ENCODE results near the gene KDM3B.

The KDM3B gene

GRCh38 chr5:138369706-138370105 is 17.2 kb downstream of the KDM3B start:
- TF ChIP-seq, protein P1, sequence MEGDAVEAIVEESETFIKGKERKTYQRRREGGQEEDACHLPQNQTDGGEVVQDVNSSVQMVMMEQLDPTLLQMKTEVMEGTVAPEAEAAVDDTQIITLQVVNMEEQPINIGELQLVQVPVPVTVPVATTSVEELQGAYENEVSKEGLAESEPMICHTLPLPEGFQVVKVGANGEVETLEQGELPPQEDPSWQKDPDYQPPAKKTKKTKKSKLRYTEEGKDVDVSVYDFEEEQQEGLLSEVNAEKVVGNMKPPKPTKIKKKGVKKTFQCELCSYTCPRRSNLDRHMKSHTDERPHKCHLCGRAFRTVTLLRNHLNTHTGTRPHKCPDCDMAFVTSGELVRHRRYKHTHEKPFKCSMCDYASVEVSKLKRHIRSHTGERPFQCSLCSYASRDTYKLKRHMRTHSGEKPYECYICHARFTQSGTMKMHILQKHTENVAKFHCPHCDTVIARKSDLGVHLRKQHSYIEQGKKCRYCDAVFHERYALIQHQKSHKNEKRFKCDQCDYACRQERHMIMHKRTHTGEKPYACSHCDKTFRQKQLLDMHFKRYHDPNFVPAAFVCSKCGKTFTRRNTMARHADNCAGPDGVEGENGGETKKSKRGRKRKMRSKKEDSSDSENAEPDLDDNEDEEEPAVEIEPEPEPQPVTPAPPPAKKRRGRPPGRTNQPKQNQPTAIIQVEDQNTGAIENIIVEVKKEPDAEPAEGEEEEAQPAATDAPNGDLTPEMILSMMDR (IDR thresholded peaks at IDR 0.05; ENCODE audit: low read depth, low read length, missing control alignments), result no peak
- H3K4me3 ChIP-seq (ENCODE audit: low read depth, low read length), result no peak overlapping the region
- no peak for DNase-seq (ENCODE audit: low read depth)

GRCh38 chr5:138370537-138370936 is 18.1 kb downstream of the KDM3B start:
- no peak for DNase-seq (ENCODE audit: low read depth)
- no peak overlapping the region for H3K4me3 ChIP-seq (ENCODE audit: low read depth, low read length)
- TF ChIP-seq, protein P1 (IDR thresholded peaks at IDR 0.05; ENCODE audit: low read depth, low read length, missing control alignments), result no peak

DNA sequence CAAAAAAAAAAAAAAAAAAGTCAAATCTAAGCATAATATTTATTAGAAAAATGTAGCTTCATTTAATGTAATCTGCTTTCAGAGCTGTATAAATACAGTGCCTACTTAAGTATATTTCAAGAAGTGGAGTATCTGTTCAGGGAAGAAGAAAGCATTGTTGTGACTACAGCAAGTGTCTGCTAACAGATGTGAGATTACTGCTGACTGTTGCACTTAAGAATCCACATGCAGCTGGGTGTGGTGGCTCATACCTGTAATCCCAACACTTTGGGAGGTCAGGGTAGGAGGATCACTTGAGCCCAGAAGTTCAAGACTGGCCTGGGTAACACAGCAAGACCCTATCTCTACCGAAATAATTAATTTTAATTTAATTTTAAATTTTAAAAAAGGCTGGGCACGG is 19.0 kb downstream of the KDM3B start:
- DNase-seq (ENCODE audit: low read depth), result no peak

DNA sequence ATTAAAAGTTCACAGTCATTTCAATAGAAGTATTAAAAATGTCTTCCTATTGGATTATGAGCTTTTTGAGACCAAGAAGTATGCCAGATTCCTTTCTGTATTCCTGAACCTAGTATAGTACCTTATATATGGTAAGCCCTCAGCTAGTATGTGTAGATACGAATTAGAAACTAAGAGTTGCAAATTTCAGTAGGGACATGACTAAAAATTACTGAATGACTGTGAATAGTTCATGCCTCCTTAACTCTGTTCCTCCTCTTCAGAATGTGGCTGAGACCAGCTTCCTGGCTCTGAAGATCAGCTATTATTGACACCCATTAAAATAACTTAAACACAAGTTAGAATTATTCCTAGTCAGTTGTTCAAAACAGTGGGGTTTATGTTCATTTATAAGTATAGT is 19.7 kb downstream of the KDM3B start:
- H3K4me3 ChIP-seq (ENCODE audit: low read depth, low read length), result no peak overlapping the region
- DNase-seq (ENCODE audit: low read depth), result no peak
- TF ChIP-seq, protein P1 (IDR thresholded peaks at IDR 0.05; ENCODE audit: low read depth, low read length, missing control alignments), result no peak

More for the DNA sequence above, 19.0 kb downstream of the KDM3B start:
- TF ChIP-seq, protein P1 (IDR thresholded peaks at IDR 0.05; ENCODE audit: low read depth, low read length, missing control alignments), result no peak
- no peak overlapping the region for H3K4me3 ChIP-seq (ENCODE audit: low read depth, low read length)

GRCh38 chr5:138372653-138373052 is 20.2 kb downstream of the KDM3B start:
- TF ChIP-seq, protein P1 (IDR thresholded peaks at IDR 0.05; ENCODE audit: low read depth, low read length, missing control alignments), result no peak
- DNase-seq (ENCODE audit: low read depth), result no peak

DNA sequence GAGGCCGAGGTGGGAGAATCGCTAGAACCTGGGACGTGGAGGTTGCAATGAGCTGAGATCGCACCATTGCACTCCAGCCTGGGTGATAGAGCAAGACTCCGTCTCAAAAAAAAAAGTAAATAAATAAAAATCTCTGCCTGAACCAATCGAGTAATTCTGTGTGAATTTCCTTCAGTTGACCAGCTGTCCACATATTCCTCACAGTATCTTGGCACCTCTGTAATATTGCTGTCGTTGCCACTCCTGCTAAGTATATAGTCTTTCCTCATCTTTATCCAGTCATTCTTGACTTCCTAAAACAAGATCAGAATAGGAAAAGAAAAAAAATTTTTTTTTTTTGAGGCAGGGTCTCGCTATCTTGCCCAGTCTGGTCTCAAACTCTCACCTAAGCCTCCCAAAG is 29.9 kb downstream of the KDM3B start:
- H3K4me3 ChIP-seq (ENCODE audit: low read depth, low read length), result no peak overlapping the region
- TF ChIP-seq, protein P1 (IDR thresholded peaks at IDR 0.05; ENCODE audit: low read depth, low read length, missing control alignments), result no peak
- DNase-seq (ENCODE audit: low read depth), result no peak

More at GRCh38 chr5:138372653-138373052, 20.2 kb downstream of the KDM3B start:
- H3K4me3 ChIP-seq (ENCODE audit: low read depth, low read length), result no peak overlapping the region

DNA sequence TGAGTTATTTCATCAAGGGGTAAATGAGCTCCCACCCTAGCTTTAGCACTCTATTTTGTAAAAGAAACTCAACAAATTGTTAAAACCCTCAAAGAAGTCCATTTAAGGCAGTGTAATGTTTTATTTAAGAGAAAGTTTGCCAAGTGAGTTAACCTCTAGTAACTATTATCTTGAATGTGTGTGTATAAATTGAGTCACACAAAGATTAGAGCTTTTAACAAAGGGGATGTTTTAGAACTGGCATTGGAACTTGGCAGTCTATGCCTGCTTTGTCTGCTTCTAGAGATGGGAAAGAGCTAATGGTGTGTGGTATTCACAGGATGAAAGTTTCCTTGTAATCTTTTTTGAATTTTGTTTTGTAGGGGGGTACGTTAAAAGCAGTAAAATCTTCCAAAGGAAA is 33.2 kb downstream of the KDM3B start:
- H3K4me3 ChIP-seq (ENCODE audit: low read depth, low read length), result no peak overlapping the region
- no peak for DNase-seq (ENCODE audit: low read depth)
- TF ChIP-seq, protein P1 (IDR thresholded peaks at IDR 0.05; ENCODE audit: low read depth, low read length, missing control alignments), result no peak

Measured in GM12864 (cell line).